GM12878 (cell line): ENCODE data around the gene DAPK2. TPM values are rescaled to one million over a fixed set of nuclear protein-coding genes. Genes with fewer than 3 reads are reported as not detected.

Experiments used
- ATAC-seq: fragments of 200-7000 bp; cut with Tn5 transposase; 3 replicates; pipeline ENCODE4 v1.9.1; 2020; ENCODE audit warnings: mild to moderate bottlenecking, moderate library complexity
- BruUV-seq: library from RNA; stranded (reverse); fragments of 400-500 nt; replicated peaks from 2 replicates; lab custom pipeline; 2021; lab: Mats Ljungman, UMichigan
- CTCF ChIA-PET: fragments of 300-600 bp; sonication (Branson Sonifier 250); formaldehyde crosslinking; extraction: SDS; loops from one replicate; lab custom pipeline; 2021; ENCODE audit warnings: inconsistent platforms; lab: Yijun Ruan, JAX
- POLR2A ChIA-PET: fragments of 350-600 bp; formaldehyde crosslinking; extraction: SDS; loops from one replicate; lab custom pipeline; 2021; ENCODE audit warnings: inconsistent platforms; lab: Charles Lee
- RAD21 ChIA-PET: fragments of 300-600 bp; sonication (Branson Sonifier 250); formaldehyde crosslinking; loops from one replicate; lab custom pipeline; 2023; ENCODE audit warnings: antibody characterized with exemption; ENCODE audit not compliant: unreplicated experiment; lab: Charles Lee
- SMC1A ChIA-PET: fragments of 300-600 bp; sonication (Branson Sonifier 250); formaldehyde crosslinking; loops from one replicate; lab custom pipeline; 2023; ENCODE audit not compliant: unreplicated experiment, uncharacterized antibody; lab: Charles Lee
- DNase-seq: peaks from one replicate; pipeline ENCODE4 v3.0.0-alpha.2; 2011; ENCODE audit warnings: low read depth, low spot score
- FAIRE-seq: peaks from 3 replicates; lab custom pipeline; 2011; peaks lifted over from hg19 to GRCh38; lab: Jason Lieb, UNC
- H2AFZ ChIP-seq: 2 replicates; pipeline ENCODE4 v1.6.0; 2011; ENCODE audit warnings: low read depth, low read length, control low read depth; ENCODE audit not compliant: control insufficient read depth
- H3K27ac ChIP-seq: 2 replicates; pipeline ENCODE4 v1.5.1; 2011; ENCODE audit warnings: control low read depth; ENCODE audit not compliant: control insufficient read depth, insufficient read depth
- H3K27me3 ChIP-seq, 2 experiments: replicated peaks in 1 of 2; 2 replicates each; pipeline versions ENCODE4 v1.6.0 to v1.6.1; 2011; ENCODE audit warnings: low read length in 1 of 2; ENCODE audit not compliant: control insufficient read depth in 2 of 2, insufficient read depth in 2 of 2
- H3K36me3 ChIP-seq, 2 experiments: 2 replicates each; pipeline ENCODE4 v1.5.1; 2011; ENCODE audit warnings: low read length in 1 of 2; ENCODE audit not compliant: control insufficient read depth in 2 of 2, insufficient read depth in 2 of 2
- H3K4me1 ChIP-seq: 2 replicates; pipeline ENCODE4 v1.6.1; 2011; ENCODE audit warnings: mild to moderate bottlenecking, low read length, moderate library complexity, mixed read lengths; ENCODE audit not compliant: control insufficient read depth, insufficient read depth
- H3K4me2 ChIP-seq: 2 replicates; pipeline ENCODE4 v1.6.0; 2011; ENCODE audit warnings: control low read depth; ENCODE audit not compliant: control insufficient read depth, insufficient read depth
- H3K4me3 ChIP-seq: fragments of 200-600 bp; sonication (generic); 2 replicates; pipeline ENCODE4 v1.5.1; 2016
- H3K79me2 ChIP-seq: 2 replicates; pipeline ENCODE4 v1.6.0; 2011; ENCODE audit warnings: low read length; ENCODE audit not compliant: control insufficient read depth, insufficient read depth
- H3K9ac ChIP-seq: 2 replicates; pipeline ENCODE4 v1.8.0; 2011; ENCODE audit warnings: low read length, control low read depth, mixed read lengths; ENCODE audit not compliant: control insufficient read depth, insufficient read depth
- H3K9me3 ChIP-seq: replicated peaks from 3 replicates; pipeline ENCODE4 v1.5.1; 2011; ENCODE audit warnings: mild to moderate bottlenecking, low read length; ENCODE audit not compliant: control insufficient read depth, insufficient read depth
- H4K20me1 ChIP-seq: 2 replicates; pipeline ENCODE4 v1.6.0; 2011; ENCODE audit not compliant: control insufficient read depth, insufficient read depth
- CBX5 ChIP-seq: sonication (generic); IDR thresholded peaks from 2 replicates; pipeline ENCODE4 v1.6.1; 2016; ENCODE audit warnings: low read depth, moderate library complexity, mild to moderate bottlenecking, inconsistent platforms
- CEBPB ChIP-seq, 2 experiments: fragments of 150-350 bp in 1 of 2; IDR thresholded peaks; 2 replicates each; pipeline ENCODE4 v1.6.1; 2012 to 2014; ENCODE audit warnings: low read depth in 2 of 2, low read length in 2 of 2, borderline replicate concordance in 1 of 2, inconsistent platforms in 1 of 2
- CHD1 ChIP-seq: IDR thresholded peaks from 2 replicates; pipeline ENCODE4 v1.6.1; 2012; ENCODE audit warnings: low read depth, low read length, improper control_type of control experiment
- FOS ChIP-seq: IDR thresholded peaks from 3 replicates; pipeline ENCODE4 v1.6.1; 2011; ENCODE audit warnings: borderline replicate concordance; ENCODE audit not compliant: insufficient read length; ENCODE audit errors: extremely low read depth
- GABPA ChIP-seq: IDR thresholded peaks from 2 replicates; pipeline ENCODE4 v1.6.1; 2014; ENCODE audit warnings: antibody characterized with exemption, low read depth, mild to moderate bottlenecking, inconsistent platforms
- LARP7 ChIP-seq: fragments of 450-650 bp; IDR thresholded peaks from 2 replicates; pipeline ENCODE4 v1.6.1; 2017; ENCODE audit warnings: mild to moderate bottlenecking
- PML ChIP-seq: IDR thresholded peaks from 2 replicates; pipeline ENCODE4 v1.6.1; 2012; ENCODE audit warnings: low read length, inconsistent platforms
- POU2F2 ChIP-seq: IDR thresholded peaks from 3 replicates; pipeline ENCODE4 v1.6.1; 2011; ENCODE audit warnings: low read depth, mild to moderate bottlenecking, low read length, borderline replicate concordance
- SUPT20H ChIP-seq: IDR thresholded peaks from 2 replicates; pipeline ENCODE4 v1.6.1; 2011; ENCODE audit warnings: low read depth, mild to moderate bottlenecking, low read length, moderate library complexity, borderline replicate concordance; ENCODE audit not compliant: control insufficient read depth
- SUZ12 ChIP-seq: fragments of 200-600 bp; sonication (generic); IDR thresholded peaks from one replicate; pipeline ENCODE4 v1.6.1; 2018; ENCODE audit warnings: antibody characterized with exemption, mild to moderate bottlenecking; ENCODE audit not compliant: unreplicated experiment
- TCF7 ChIP-seq: IDR thresholded peaks from 2 replicates; pipeline ENCODE4 v1.6.1; 2014; ENCODE audit warnings: antibody characterized with exemption, borderline replicate concordance
- ZBED1 ChIP-seq: IDR thresholded peaks from 2 replicates; pipeline ENCODE4 v1.6.1; 2016; ENCODE audit warnings: borderline replicate concordance
- ZBTB4 ChIP-seq: fragments of 450-650 bp; formaldehyde crosslinking; IDR thresholded peaks from 2 replicates; pipeline ENCODE4 v1.4.0; 2022; ENCODE audit warnings: mild to moderate bottlenecking, moderate library complexity
- WGBS: methylation state at CpG from one replicate; pipeline ENCODE4 v1.1.6; 2016; ENCODE audit warnings: low lambda C conversion rate; ENCODE audit not compliant: insufficient replicate concordance, insufficient coverage; ENCODE audit errors: missing lambda C conversion rate; 5-methylcytosine and 5-hydroxymethylcytosine counted together
- in situ Hi-C: fragments of 300-500 bp; cut with MboI; formaldehyde crosslinking; loops from 9 replicates; pipeline ENCODE4 v1.14.3; 2018; ENCODE audit warnings: mixed read lengths
- intact Hi-C: fragments of 100-400 bp; cut with micrococcal nuclease; formaldehyde crosslinking; loops from one replicate; pipeline ENCODE4 v1.14.2; 2022; ENCODE audit not compliant: unreplicated experiment
- polyA plus RNA-seq, 11 experiments: library from polyadenylated mRNA; depleted of rRNA in 4 of 11; unstranded in 6 of 11; stranded (reverse) in 5 of 11; fragments of >200 nt; fragmentation: Nextera tagmentation in 4 of 11; fragmentation: Illumina TruSeq in 1 of 11; extraction: Ambion mirVana in 4 of 11; extraction: Trizol in 1 of 11; gene quantifications; 1 replicate in 1 of 11; 2 replicates in 10 of 11; pipeline versions ENCODE4 v1.2.1 to v1.2.3, GENCODE V29; 2011 to 2016; ENCODE audit warnings: inconsistent platforms in 2 of 11, missing spikeins in 2 of 11, low read depth in 1 of 11
- total RNA-seq, 4 experiments: library from RNA; depleted of rRNA in 3 of 4; stranded (reverse); fragments of >200 nt in 3 of 4; fragmentation: Illumina TruSeq in 1 of 4; extraction: Trizol in 1 of 4; gene quantifications; 2 replicates each; pipeline versions ENCODE4 v1.2.1 to v1.2.3, GENCODE V29; 2013 to 2021
- TF ChIP-seq, protein P1 (sequence below): fragments of 450-650 bp; IDR thresholded peaks from 2 replicates; pipeline ENCODE4 v1.6.1; 2017; ENCODE audit warnings: mild to moderate bottlenecking, moderate library complexity
- TF ChIP-seq, protein P2 (sequence below): fragments of 150-350 bp; IDR thresholded peaks from 2 replicates; pipeline ENCODE4 v1.6.1; 2016; ENCODE audit warnings: low read depth, low read length

DAPK2 gene
- total and polyA plus RNA-seq, 10 of the 15 experiments (the other 5 are each of a cell fraction or from before 2014, with no cell fraction given) = 0.69 to 8.4 (median 4.1) TPM

DNA sequence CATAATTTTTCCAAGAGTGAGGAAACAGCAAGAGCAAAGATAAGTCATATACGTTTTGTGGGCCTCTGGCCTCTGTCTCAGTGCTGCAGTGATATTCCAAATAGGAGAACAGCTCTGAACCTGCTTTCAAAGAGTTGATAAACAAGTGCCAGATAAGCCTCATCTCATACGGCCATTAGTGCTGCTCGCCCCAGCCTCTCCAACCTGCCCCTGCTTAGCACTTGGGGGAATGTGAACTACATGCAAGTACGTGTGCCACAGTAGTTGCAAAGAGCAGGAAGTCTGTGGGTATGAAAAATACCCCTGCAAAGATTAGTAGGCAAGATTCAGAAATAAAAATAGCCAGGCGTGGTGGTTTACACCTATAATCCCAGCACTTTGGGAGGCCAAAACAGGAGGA is 14.0 kb downstream of the DAPK2 start:
- Histone ChIP-seq H4K20me1 (no peaks in the 10 kb centered on the region), H2AFZ (no peak overlapping the region), H3K27ac (no peak overlapping the region), H3K79me2 (no peaks in the 10 kb centered on the region; the same call in 1 of the 2 replicates), H3K27me3 (no peaks in the 10 kb centered on the region), H3K4me1 (no peaks in the 10 kb centered on the region; the same call in 1 of the 2 replicates), H3K9me3 (no peaks in the 10 kb centered on the region), H3K36me3 (no peaks in the 10 kb centered on the region; a peak in 1 of 4 replicates), H3K4me3 (no peak overlapping the region), H3K9ac (no peak overlapping the region), H3K4me2 (no peak overlapping the region)
- in situ Hi-C loops = no loop called here
- BruUV-seq = no TSS peak
- ChIA-PET CTCF (interaction anchor here (0.7 kb wide), 1 partner anchor 14 kb away, joined by 3 read pairs; the partner anchor contains the start of gene DAPK2), POLR2A (no interaction called here), SMC1A (no interaction called here), RAD21 (no interaction called here)
- FAIRE-seq (no peak), ATAC-seq (no peak), DNase-seq (no peak)
- 74% methylated on average over 5 of the region's 5 CpGs for WGBS
- intact Hi-C loops = no loop called here
- TF ChIP-seq CHD1 = no peak
- TF ChIP-seq TCF7 = no peak
- TF ChIP-seq LARP7 = no peak
- TF ChIP-seq GABPA = no peak
- TF ChIP-seq CBX5 = no peak
- TF ChIP-seq ZBTB4 = no peak
- TF ChIP-seq, protein P1, sequence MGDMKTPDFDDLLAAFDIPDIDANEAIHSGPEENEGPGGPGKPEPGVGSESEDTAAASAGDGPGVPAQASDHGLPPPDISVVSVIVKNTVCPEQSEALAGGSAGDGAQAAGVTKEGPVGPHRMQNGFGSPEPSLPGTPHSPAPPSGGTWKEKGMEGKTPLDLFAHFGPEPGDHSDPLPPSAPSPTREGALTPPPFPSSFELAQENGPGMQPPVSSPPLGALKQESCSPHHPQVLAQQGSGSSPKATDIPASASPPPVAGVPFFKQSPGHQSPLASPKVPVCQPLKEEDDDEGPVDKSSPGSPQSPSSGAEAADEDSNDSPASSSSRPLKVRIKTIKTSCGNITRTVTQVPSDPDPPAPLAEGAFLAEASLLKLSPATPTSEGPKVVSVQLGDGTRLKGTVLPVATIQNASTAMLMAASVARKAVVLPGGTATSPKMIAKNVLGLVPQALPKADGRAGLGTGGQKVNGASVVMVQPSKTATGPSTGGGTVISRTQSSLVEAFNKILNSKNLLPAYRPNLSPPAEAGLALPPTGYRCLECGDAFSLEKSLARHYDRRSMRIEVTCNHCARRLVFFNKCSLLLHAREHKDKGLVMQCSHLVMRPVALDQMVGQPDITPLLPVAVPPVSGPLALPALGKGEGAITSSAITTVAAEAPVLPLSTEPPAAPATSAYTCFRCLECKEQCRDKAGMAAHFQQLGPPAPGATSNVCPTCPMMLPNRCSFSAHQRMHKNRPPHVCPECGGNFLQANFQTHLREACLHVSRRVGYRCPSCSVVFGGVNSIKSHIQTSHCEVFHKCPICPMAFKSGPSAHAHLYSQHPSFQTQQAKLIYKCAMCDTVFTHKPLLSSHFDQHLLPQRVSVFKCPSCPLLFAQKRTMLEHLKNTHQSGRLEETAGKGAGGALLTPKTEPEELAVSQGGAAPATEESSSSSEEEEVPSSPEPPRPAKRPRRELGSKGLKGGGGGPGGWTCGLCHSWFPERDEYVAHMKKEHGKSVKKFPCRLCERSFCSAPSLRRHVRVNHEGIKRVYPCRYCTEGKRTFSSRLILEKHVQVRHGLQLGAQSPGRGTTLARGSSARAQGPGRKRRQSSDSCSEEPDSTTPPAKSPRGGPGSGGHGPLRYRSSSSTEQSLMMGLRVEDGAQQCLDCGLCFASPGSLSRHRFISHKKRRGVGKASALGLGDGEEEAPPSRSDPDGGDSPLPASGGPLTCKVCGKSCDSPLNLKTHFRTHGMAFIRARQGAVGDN = no peak
- no peak for TF ChIP-seq SUZ12
- TF ChIP-seq CEBPB (IDR thresholded peaks at IDR 0.05; ENCODE audit: borderline replicate concordance in 1 of 2, low read depth in 2 of 2, low read length in 2 of 2) = no peak
- TF ChIP-seq POU2F2 = no peak
- no peak for TF ChIP-seq SUPT20H
- TF ChIP-seq ZBED1 = no peak
- TF ChIP-seq, protein P2, sequence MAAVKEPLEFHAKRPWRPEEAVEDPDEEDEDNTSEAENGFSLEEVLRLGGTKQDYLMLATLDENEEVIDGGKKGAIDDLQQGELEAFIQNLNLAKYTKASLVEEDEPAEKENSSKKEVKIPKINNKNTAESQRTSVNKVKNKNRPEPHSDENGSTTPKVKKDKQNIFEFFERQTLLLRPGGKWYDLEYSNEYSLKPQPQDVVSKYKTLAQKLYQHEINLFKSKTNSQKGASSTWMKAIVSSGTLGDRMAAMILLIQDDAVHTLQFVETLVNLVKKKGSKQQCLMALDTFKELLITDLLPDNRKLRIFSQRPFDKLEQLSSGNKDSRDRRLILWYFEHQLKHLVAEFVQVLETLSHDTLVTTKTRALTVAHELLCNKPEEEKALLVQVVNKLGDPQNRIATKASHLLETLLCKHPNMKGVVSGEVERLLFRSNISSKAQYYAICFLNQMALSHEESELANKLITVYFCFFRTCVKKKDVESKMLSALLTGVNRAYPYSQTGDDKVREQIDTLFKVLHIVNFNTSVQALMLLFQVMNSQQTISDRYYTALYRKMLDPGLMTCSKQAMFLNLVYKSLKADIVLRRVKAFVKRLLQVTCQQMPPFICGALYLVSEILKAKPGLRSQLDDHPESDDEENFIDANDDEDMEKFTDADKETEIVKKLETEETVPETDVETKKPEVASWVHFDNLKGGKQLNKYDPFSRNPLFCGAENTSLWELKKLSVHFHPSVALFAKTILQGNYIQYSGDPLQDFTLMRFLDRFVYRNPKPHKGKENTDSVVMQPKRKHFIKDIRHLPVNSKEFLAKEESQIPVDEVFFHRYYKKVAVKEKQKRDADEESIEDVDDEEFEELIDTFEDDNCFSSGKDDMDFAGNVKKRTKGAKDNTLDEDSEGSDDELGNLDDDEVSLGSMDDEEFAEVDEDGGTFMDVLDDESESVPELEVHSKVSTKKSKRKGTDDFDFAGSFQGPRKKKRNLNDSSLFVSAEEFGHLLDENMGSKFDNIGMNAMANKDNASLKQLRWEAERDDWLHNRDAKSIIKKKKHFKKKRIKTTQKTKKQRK = no peak
- no peak for TF ChIP-seq FOS
- TF ChIP-seq PML = no peak
